HG03139 (cell line): Measurements from ENCODE around the gene EEF1AKMT2.
A peak's percentile ranks its signal among the peaks of the same experiment; 100 is the strongest.

Experiments
- ATAC-seq: cut with Tn5 transposase; IDR thresholded peaks from one replicate; pipeline ENCODE4 v1.9.1; 2021; ENCODE audit not compliant: unreplicated experiment

The EEF1AKMT2 gene

DNA sequence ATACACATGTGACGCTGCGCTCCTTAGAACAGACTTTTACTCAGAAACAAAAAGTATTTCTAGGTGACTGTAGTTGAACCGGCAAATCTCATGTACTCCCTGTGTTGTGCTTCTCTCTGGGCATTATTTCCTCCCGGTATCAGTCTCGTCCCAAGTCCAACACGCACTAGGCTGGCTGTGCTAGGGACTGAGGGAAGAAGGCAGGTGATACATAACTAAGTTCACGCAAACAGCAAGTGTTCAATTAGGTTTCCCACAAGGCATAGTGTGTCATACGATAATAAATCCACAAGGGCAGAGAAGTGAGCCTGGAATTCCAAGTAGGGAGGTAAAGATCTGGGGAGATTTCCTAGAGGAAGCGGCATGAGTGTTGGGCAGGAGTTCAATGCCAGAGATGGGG is 67.9 kb downstream of the EEF1AKMT2 start:
- no peak for ATAC-seq

DNA sequence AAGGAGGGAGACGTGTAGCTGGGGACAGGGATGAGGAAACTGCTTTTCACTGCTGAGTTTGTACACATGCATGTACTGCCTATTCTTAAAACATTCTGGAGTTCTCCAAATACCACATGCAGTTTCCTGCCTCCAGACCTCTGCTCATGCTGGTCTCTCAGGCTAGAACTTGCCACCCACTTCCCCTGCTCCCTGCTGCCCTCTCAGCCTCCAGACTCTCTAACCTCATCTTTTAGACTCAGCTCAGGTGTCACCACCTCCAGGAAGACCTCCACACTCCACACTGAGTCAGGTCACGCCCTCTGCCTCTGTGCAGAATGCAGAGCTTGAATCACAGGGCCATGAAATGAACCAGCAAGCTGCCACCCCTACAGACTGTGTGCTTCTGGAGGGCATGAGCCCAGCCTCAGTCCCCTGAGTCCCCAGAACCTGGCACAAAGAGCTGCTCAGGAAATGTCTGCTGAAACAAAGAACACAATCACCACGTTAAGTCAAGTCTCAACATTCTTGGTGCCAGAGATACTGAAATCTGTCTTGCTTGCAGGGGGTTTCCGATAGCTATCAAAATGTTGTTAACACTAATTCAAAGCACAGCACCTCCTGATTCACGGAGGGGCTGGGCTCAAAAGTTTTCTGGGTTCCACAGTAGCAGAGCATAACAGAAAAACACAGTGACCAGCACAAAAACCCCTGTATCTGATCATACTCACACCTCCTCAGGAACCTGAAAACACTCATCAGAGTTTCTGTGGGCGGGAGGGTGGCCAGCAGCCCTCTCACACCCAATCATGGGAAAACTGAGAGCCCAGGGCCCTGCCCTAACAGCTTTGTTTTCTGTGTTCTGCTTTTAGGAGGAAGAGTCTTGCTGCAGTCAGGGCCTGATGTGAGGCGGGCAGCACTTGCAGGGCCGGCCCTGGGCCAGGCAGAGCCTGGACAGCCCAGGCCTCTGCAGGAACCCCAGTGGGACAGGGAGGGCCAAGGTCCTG is 68.6 kb downstream of the EEF1AKMT2 start:
- ATAC-seq: peak; percentile 49

- ATAC-seq: no peak
These were observed 70.2 kb downstream of the EEF1AKMT2 start for GRCh38 chr10:124721330-124722045.

DNA sequence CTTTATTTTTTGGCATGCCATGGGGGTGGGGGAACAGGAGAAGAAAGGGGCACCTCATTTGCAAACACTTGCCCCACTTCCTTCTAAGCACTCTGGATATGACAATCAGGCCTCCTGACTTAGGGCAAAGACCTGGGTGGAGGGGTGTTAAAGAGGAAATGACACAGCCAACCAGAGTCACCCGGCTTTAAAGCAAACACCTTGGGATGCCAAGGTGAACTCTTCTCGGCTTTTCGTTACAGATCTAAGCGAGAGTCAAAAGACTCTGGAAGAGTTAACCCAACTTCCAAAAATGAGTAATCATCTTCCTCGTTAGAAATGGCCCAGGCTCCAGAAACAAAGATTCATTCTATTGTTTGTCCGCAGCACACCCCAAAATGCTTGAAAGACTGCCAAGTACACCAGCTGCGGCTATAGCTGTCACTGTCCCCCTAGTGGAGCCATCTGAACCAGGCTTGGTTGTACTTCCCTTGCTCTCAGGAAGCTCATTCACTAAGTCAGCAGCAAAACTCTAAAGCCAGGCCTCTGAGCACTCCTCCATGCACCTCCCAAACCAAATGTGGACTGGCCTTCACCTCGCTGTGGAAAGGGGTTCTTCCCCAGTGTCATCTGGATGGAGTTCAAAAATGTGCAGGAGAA is 72.4 kb downstream of the EEF1AKMT2 start:
- ATAC-seq: peak; percentile 44

GRCh38 chr10:124717911-124718741 is 73.6 kb downstream of the EEF1AKMT2 start:
- ATAC-seq: peak; percentile 44

- no peak for ATAC-seq
These were observed 74.5 kb downstream of the EEF1AKMT2 start for GRCh38 chr10:124717041-124717757.

- no peak for ATAC-seq
These were observed 75.3 kb downstream of the EEF1AKMT2 start for GRCh38 chr10:124716369-124716768.

DNA sequence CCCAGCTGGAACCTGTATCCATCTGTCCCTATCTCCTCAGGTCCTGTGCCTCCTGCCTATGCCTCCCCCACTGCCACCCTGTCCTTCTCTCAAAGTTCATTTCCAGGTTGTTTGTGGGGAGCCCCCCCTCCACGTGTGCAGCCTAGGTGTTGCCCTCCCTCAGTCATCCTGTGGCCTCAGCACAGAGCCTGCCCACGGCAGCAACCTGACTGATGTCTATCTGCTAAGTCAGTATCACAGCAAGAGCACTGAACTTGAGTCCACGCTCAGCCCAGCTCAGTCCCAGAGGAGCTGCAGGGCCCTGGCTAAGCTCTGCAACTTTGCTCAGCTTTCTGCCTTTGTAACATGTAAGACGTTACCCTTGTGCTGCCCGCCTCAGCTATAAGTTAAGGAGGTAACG is 76.2 kb downstream of the EEF1AKMT2 start:
- no peak for ATAC-seq

DNA sequence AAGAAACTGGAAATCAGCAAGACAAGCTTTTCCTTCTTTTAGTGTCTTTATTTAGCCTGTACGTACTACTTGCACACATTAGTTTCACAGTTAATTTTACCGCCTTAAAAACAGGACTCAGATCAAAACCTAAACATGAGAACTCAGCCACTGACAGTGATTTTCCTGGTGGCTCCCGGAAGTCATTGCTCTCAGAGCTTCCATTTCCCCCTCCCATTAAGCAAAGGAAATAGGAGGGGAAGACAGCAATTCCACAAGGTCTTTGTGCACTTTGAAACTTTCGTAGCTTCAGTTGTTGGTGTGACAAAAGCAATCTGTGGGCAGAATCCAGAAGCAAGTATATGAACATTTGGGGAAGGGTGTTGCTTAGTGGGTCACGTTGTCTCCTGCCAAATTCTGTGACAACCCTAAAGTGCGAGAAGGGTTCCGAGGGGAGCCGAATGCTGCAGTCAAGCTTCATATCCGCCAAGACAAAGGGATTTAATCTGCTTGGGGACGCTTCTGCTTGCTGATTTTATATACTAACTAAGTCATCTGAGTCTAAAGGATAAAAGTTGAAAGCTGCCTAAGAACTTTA is 77.9 kb downstream of the EEF1AKMT2 start:
- ATAC-seq: no peak

DNA sequence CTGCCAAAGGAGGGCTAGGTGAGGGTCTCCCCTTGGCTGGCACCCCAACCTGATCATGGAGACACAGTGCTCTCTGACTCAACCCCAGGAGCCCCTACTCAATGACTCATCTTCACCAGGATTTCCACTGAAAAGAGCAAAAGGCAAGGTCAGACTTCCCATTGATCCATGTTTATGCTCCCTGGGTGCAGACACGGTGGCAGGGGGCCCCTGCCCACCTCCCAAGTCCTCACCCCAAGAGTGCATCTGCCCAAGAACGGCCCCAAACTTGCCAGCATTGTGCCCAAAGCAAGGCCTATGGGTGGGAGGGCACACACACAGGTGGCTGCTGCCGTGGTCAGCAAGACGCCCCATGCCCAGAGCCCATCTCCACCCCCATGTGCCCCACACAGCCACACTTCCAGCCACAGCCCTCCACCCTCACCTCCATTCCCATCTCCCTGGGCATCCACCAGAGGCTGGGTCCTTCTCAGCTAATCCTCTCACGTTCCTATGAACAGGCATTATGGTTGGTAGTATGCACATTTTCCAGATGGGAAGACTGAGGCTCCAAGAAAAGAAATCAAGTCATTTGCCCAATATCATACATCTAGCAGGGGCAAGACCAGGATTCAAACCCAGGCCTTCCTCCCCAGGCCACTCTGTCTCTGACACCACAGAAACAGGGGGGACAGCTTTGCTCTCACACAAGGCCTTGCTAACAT is 78.8 kb downstream of the EEF1AKMT2 start:
- no peak for ATAC-seq

DNA sequence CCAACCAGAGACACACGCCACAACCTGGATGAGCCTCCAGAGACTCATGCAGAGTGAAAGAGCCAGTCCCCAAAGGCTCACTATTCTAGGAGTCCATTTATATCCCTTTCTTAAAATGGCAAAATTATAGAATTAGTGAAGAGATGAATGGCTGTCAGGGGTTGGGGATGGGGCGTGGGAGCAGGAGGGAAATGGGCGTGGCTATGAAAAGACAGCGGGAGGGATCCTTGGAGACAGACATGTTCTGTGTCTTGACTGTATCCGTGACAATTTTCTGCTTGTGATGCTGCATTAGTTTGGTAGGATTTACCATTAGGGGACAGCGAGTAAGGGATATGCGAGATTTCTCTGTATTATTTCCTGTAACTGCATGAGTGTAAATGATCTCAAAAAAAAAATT is 80.5 kb downstream of the EEF1AKMT2 start:
- ATAC-seq: no peak

DNA sequence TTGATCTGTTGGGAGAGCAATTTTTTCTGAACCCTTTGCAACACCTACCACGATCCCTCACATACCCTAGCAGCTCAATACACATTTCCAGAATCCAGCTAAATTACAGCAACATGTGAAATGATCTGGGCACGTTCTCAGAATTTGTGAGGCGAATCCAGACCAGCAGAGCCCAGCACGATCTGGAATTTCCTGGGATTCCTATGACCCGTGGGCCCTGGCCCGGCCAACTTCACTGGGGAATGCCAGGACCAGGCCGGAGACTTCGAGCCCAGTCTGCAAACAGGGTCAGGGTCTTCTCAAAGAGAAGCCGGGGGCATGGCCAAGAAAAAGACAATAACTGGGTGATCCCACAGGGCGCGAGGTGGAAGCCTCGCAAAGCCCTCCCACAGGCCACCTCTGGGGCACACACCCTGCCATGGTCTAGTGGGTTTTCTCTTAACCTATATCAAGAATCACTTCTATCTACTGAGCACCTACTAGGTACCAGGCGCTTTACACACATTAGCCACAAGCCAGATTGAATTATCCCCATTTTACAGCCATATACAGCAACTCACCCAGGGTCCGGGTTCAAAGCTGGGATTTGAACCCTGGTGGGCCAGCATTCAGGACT is 81.3 kb downstream of the EEF1AKMT2 start:
- ATAC-seq: no peak

GRCh38 chr10:124709861-124710260 is 81.8 kb downstream of the EEF1AKMT2 start:
- no peak for ATAC-seq

DNA sequence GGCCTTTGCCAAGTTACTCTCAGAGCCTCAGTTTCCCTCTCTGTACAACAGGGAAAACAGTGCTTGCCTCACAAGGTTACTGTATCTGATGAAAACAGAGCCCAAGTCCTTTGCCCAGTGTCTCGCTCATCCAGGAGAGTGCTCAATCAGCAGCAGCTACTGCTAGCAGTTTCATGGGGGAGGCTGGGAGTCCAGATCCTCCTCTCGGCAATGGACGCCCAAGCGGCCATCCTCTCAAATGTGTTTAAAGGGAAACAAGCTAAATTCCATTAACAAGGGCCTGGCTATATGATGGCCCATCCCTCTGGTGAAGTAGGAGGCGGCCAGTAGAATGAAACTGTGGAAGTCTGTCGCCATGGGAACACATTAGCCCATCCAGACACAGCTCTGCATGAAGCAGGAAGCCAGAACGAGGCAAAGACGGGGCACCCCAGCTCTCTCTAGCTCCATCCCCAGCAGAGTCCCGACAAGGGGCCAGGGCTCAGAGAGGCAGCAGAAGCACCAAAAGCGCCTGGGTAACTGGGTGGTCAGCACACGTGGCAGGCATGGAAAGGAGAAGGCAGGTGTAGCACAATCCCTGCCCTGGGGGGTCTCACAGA is 82.7 kb downstream of the EEF1AKMT2 start:
- no peak for ATAC-seq

DNA sequence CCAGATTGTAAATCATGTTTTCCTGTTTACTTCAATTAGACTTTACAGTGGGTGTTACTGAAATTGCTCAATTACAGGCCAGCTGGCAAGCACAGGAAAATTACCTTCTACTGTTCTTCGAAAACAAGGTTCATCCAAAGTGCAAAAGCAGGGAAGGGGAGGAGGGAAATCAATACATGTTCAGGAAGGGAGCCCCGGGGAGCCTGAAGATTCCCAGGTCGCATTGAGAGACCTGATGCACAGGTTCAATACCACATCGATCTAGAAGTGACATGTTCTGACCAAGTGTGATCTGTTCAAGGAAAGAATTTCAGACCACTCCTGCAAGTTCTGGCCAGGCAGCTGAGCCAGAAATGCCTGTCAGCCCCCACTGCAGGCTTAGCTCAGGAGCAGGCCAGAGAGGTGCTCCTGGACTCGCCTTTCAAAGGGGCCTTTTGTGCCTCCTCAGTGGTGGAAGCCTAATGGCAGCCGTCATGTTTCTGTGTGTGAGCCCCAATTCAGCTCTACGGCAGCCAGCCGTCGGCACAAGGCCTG is 83.4 kb downstream of the EEF1AKMT2 start:
- ATAC-seq: no peak
